Body of pancreas (tissue), 4 donors: Measurements from ENCODE around the gene FLRT1. TPM values are rescaled to one million over a fixed set of nuclear protein-coding genes. Genes with fewer than 3 reads are reported as not detected.
A peak's percentile ranks its signal among the peaks of the same experiment; 100 is the strongest.

Experiments
- ATAC-seq: fragments of 150-250 bp; one replicate; pipeline ENCODE4 v1.9.1; 2016
- DNase-seq, 4 donors: peaks; one replicate each; pipeline ENCODE4 v3.0.0-alpha.2; 2019
- H3K27ac ChIP-seq, 4 donors: fragments of 200-600 bp; sonication (generic); 1 replicate in 3 of 4; 2 replicates in 1 of 4; pipeline versions ENCODE4 v1.5.1 to v1.6.1; 2016 to 2019; ENCODE audit warnings: mild to moderate bottlenecking in 1 of 4, mixed read lengths in 1 of 4, moderate library complexity in 1 of 4
- H3K27me3 ChIP-seq, 2 donors: fragments of 200-600 bp; sonication (generic); one replicate each; pipeline ENCODE4 v1.6.0; 2016; ENCODE audit warnings: mild to moderate bottlenecking in 1 of 2
- H3K36me3 ChIP-seq, 2 donors: fragments of 200-600 bp; sonication (generic); replicated peaks in 1 of 2; 2 replicates each; pipeline ENCODE4 v1.5.1; 2016; ENCODE audit warnings: low read depth in 2 of 2; ENCODE audit not compliant: insufficient read depth in 1 of 2
- H3K4me1 ChIP-seq: fragments of 200-600 bp; sonication (generic); one replicate; pipeline ENCODE4 v1.6.0; 2016
- H3K4me3 ChIP-seq, 2 donors: fragments of 200-600 bp; sonication (generic); 1 replicate in 1 of 2; 2 replicates in 1 of 2; pipeline ENCODE4 v1.5.1; 2016 to 2019
- H3K9me3 ChIP-seq, 3 donors: fragments of 200-600 bp; sonication (generic); 1 replicate in 2 of 3; 2 replicates in 1 of 3; pipeline ENCODE4 v1.5.1; 2016
- POLR2A ChIP-seq, 3 donors: fragments of 450-650 bp; IDR thresholded peaks; one replicate each; pipeline ENCODE4 v1.6.1; 2016; ENCODE audit warnings: antibody characterized with exemption in 3 of 3, mild to moderate bottlenecking in 2 of 3
- WGBS, 2 donors: methylation state at CpG; one replicate each; pipeline ENCODE4 v1.1.5; 2017; 5-methylcytosine and 5-hydroxymethylcytosine counted together
- intact Hi-C: fragments of 100-400 bp; cut with DNase I; formaldehyde crosslinking; loops from one replicate; pipeline ENCODE4 v1.15.1; 2023
- total RNA-seq, 2 donors: library from RNA; depleted of rRNA; stranded (reverse); fragments of >200 nt; gene quantifications; one replicate each; pipeline ENCODE4 v1.1.0, GENCODE V29; 2016
- TF ChIP-seq, protein P1 (sequence below), 7 experiments: fragments of 450-650 bp in 4 of 7; fragments of 200-600 bp in 3 of 7; sonication (generic) in 3 of 7; IDR thresholded peaks; one replicate each; pipeline ENCODE4 v1.5.1; 2016 to 2019; ENCODE audit warnings: antibody characterized with exemption in 7 of 7

Gene FLRT1
- total RNA-seq, 2 donors from 2014 or later: 0.26 TPM; not detected in 1

GRCh38 chr11:64008914-64009633, 26.7 kb upstream of the FLRT1 start:
- DNase-seq (no peak), ATAC-seq (no peak)
- 68 to 83% methylated on average over 18 of the region's 18 CpGs for WGBS, 2 donors
- H3K27ac ChIP-seq: peak overlapping the region in 3 of 4 donors; percentile 67 to 77 (median 68)
- TF ChIP-seq, protein P1, sequence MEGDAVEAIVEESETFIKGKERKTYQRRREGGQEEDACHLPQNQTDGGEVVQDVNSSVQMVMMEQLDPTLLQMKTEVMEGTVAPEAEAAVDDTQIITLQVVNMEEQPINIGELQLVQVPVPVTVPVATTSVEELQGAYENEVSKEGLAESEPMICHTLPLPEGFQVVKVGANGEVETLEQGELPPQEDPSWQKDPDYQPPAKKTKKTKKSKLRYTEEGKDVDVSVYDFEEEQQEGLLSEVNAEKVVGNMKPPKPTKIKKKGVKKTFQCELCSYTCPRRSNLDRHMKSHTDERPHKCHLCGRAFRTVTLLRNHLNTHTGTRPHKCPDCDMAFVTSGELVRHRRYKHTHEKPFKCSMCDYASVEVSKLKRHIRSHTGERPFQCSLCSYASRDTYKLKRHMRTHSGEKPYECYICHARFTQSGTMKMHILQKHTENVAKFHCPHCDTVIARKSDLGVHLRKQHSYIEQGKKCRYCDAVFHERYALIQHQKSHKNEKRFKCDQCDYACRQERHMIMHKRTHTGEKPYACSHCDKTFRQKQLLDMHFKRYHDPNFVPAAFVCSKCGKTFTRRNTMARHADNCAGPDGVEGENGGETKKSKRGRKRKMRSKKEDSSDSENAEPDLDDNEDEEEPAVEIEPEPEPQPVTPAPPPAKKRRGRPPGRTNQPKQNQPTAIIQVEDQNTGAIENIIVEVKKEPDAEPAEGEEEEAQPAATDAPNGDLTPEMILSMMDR (IDR thresholded peaks at IDR 0.05): no peak
- no peak for TF ChIP-seq POLR2A (IDR thresholded peaks at IDR 0.05)
- intact Hi-C loops: no loop called here
- H3K36me3 ChIP-seq: no peaks in the 10 kb centered on the region
- H3K27me3 ChIP-seq: no peaks in the 10 kb centered on the region
- no peaks in the 10 kb centered on the region for H3K9me3 ChIP-seq
- no peak overlapping the region for H3K4me3 ChIP-seq
- H3K4me1 ChIP-seq: peaks cover 44% of the 10 kb centered on the region

GRCh38 chr11:64009710-64010109, 26.0 kb upstream of the FLRT1 start:
- TF ChIP-seq, protein P1 (IDR thresholded peaks at IDR 0.05): no peak
- TF ChIP-seq POLR2A (IDR thresholded peaks at IDR 0.05): no peak
- no peak overlapping the region for H3K4me3 ChIP-seq
- no peaks in the 10 kb centered on the region for H3K9me3 ChIP-seq
- intact Hi-C loops: no loop called here
- no peaks in the 10 kb centered on the region for H3K27me3 ChIP-seq
- H3K27ac ChIP-seq: peak overlapping the region in 2 of 4 donors; percentile 67 to 77
- peaks cover 39% of the 10 kb centered on the region for H3K4me1 ChIP-seq
- WGBS, 2 donors: 95 to 97% methylated on average over 7 of the region's 8 CpGs
- H3K36me3 ChIP-seq: no peaks in the 10 kb centered on the region
- DNase-seq: no peak
- no peak for ATAC-seq

- H3K27ac ChIP-seq: no peak overlapping the region
- no peaks in the 10 kb centered on the region for H3K27me3 ChIP-seq
- no peak for ATAC-seq
- no peak for DNase-seq
- 94 to 97% methylated on average over 2 of the region's 2 CpGs for whole genome bisulfite sequencing, 2 donors
- H3K36me3 ChIP-seq: no peaks in the 10 kb centered on the region
- intact Hi-C loops: no loop called here
- no peaks in the 10 kb centered on the region for H3K9me3 ChIP-seq
- H3K4me3 ChIP-seq: no peak overlapping the region
- peaks cover 32% of the 10 kb centered on the region for H3K4me1 ChIP-seq
- TF ChIP-seq, protein P1 (IDR thresholded peaks at IDR 0.05): no peak
- no peak for TF ChIP-seq POLR2A (IDR thresholded peaks at IDR 0.05)
Observed at GRCh38 chr11:64010783-64011182, 24.9 kb upstream of the FLRT1 start.

DNA sequence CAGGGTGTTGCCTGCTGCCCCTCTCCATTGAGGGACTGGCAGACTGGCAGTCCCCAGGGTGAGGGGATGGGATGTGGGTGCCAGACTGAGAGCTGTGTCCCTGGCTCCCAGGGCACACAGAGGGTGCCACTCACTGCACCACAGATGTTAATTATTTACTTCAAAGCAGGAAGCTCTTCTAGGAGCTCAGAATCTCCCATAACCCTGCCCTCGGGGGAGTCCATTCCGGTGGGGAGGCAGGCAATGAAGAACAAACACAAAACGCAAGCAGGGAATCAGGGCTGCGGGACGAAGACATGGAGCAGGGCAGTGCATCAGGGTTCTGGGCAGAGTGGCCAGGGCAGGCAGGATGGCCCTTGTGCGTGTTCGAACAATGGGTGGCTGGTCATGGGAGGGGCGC, 24.4 kb upstream of the FLRT1 start:
- intact Hi-C loops: no loop called here
- 56 to 77% methylated on average over 8 of the region's 8 CpGs for WGBS, 2 donors
- Histone ChIP-seq H3K9me3 (no peaks in the 10 kb centered on the region), H3K4me1 (peaks cover 27% of the 10 kb centered on the region), H3K36me3 (no peaks in the 10 kb centered on the region), H3K27me3 (no peaks in the 10 kb centered on the region), H3K4me3 (no peak overlapping the region), H3K27ac (peak overlapping the region in 2 of 4 donors; percentile 30 to 60)
- DNase-seq (no peak), ATAC-seq (no peak)
- TF ChIP-seq, protein P1 (IDR thresholded peaks at IDR 0.05): no peak
- no peak for TF ChIP-seq POLR2A (IDR thresholded peaks at IDR 0.05)
